NCI-H2081 (cell line): Measurements from ENCODE around the gene TGFB1.
"Not testable (repeated sequence)": the region's sequence is repeated elsewhere in the genome, so short reads cannot be mapped to it uniquely, and the experiment has no call there.

ENCODE experiments used
- DNase-seq, 2 experiments: peaks; one replicate each; lab custom pipeline; 2025; lab: John Stamatoyannopoulos, UW

The TGFB1 gene

GRCh38 chr19:41369769-41370168, 16.0 kb upstream of the TGFB1 start:
- DNase-seq, result no peak

- no peak for DNase-seq
Measured at GRCh38 chr19:41367848-41368301, 14.2 kb upstream of the TGFB1 start.

GRCh38 chr19:41366089-41366488, 12.4 kb upstream of the TGFB1 start:
- no peak for DNase-seq

- no peak for DNase-seq
Measured at GRCh38 chr19:41364524-41365391, 11.0 kb upstream of the TGFB1 start.

- DNase-seq, result peak; percentile 97 to 98
Measured at GRCh38 chr19:41363753-41364523, 10.2 kb upstream of the TGFB1 start, which contains the start of gene B9D2. TSS of gene B9D2 (minus strand) at chr19:41364149. CDS start at chr19:41363519, 630 bp downstream.

- DNase-seq, result no peak
Measured at GRCh38 chr19:41363371-41363752, 9.6 kb upstream of the TGFB1 start.

GRCh38 chr19:41362143-41362847, 8.6 kb upstream of the TGFB1 start:
- DNase-seq, result no peak

GRCh38 chr19:41359741-41360140, 6.0 kb upstream of the TGFB1 start:
- DNase-seq, result no peak

GRCh38 chr19:41357746-41358145, 4.0 kb upstream of the TGFB1 start:
- no peak for DNase-seq

DNA sequence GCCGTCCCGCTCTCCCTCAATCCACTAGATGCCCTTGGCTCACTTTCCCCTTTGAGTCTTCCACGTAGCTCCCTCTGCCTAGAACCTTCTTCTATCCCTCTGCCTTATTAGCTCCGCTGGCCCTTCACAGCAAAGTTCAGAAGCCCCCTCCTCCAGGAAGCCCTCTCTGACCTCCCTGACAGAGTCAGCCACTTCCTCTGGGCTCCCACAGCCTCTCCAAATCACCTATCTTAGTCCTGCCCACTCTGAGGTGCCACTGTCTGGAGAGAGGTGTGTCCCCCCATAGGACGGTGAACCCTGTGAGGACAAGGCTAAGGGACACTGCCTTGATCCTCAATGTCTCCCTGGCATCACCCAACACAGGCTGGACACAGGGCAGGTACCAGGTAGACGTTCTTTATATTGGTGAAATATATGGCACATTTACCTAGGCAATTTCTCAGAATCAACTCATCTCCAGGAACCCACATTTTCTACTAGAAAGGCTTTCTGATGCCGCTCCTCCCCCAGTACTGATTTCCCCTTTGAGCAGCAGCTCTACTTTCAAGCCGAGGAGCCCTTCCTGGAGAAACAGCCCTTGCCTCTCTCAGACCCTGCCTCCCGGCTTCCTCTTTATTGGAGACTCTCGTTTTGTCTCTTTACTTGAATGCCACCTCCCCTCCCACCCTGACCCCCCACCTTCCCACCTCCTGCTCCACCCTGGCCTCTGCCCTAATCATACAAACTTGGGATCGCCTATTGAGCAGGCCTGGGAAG, 3.4 kb upstream of the TGFB1 start:
- DNase-seq, result no peak

- no peak for DNase-seq
Measured at GRCh38 chr19:41355802-41356201, 2.1 kb upstream of the TGFB1 start.

DNA sequence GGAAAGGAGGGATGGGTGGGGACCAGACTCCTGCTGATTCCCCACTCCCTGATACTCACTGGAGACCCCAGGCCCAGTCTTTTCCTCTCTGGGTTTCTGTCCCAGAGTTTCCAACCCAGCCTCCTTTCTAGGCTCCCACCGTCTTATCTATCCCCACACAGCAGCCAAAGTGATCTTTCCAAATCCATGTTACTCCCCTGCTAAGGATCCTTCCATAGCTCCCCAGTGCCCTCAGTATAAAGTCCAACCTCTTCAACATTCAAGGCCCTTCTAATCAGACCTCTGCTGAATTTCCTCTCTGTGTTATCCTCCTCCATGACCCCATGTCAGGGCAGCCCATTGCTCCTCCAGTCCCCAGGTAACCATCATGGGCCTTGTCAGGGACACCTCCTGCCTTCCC, 1.3 kb upstream of the TGFB1 start:
- DNase-seq, result no peak

- no peak for DNase-seq
Measured at GRCh38 chr19:41354343-41354953, 726 bp upstream of the TGFB1 start.

- DNase-seq, result no peak
Measured at GRCh38 chr19:41352609-41353465, 885 bp downstream of the TGFB1 start.

- DNase-seq, result no peak
Measured at GRCh38 chr19:41352279-41352608, 1.5 kb downstream of the TGFB1 start.

GRCh38 chr19:41351339-41352245, 2.1 kb downstream of the TGFB1 start:
- no peak for DNase-seq

- DNase-seq, result no peak
Measured at GRCh38 chr19:41350735-41351338, 2.9 kb downstream of the TGFB1 start.

DNA sequence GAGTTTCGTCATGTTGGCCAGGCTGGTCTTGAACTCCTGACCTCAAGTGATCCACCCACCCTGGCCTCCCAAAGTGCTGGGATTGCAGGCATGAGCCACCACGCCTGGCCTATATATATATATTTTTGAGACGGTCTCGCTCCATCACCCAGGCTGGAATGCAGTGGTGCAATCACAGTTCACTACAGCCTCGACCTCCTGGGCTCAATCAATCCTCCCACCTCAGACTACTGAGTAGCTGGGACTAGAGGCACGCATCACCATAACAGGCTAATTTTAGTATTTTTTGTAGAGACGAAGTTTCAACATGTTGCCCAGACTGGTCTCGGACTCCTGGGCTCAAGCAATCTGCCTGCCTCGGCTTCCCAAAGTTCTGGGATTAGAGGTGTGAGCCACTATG, 6.8 kb downstream of the TGFB1 start:
- DNase-seq, result not testable (repeated sequence)

GRCh38 chr19:41344162-41344561, 9.6 kb downstream of the TGFB1 start:
- DNase-seq, result no peak
